Measurements from ENCODE around the gene CREB3L2.

DNA sequence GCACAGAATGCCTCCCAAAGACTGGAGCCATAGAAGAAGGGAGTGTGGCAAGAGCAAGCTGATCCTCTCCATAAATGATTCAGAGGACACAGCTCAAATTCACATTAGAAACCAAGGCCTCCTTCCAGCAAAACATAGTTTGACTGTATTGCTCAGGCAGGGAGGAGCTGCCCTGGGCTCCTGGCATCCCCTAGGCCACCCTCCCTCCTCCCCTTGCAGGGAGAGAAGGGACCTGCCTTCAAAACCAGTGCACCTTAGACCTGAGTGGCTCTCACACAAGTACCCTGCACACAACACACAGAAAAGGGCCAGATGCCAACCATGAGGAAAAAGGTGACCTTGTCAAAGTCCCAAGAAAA, 64.7 kb downstream of the CREB3L2 start:
- TF ChIP-seq, protein P1, sequence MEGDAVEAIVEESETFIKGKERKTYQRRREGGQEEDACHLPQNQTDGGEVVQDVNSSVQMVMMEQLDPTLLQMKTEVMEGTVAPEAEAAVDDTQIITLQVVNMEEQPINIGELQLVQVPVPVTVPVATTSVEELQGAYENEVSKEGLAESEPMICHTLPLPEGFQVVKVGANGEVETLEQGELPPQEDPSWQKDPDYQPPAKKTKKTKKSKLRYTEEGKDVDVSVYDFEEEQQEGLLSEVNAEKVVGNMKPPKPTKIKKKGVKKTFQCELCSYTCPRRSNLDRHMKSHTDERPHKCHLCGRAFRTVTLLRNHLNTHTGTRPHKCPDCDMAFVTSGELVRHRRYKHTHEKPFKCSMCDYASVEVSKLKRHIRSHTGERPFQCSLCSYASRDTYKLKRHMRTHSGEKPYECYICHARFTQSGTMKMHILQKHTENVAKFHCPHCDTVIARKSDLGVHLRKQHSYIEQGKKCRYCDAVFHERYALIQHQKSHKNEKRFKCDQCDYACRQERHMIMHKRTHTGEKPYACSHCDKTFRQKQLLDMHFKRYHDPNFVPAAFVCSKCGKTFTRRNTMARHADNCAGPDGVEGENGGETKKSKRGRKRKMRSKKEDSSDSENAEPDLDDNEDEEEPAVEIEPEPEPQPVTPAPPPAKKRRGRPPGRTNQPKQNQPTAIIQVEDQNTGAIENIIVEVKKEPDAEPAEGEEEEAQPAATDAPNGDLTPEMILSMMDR (IDR thresholded peaks at IDR 0.05) = no peak
- peak in 1 of 2 donors; percentile 73 for TF ChIP-seq POLR2A (IDR thresholded peaks at IDR 0.05)

Data from adrenal gland (tissue), 5 donors.